Uterus (tissue), 4 donors: ENCODE measurements around the gene PROK2. TPM values are rescaled to one million over a fixed set of nuclear protein-coding genes. Genes with fewer than 3 reads are reported as not detected.

ENCODE experiments used
- DNase-seq, 2 donors: peaks; one replicate each; pipeline ENCODE4 v3.0.0-alpha.2; 2019 to 2020
- H3K27ac ChIP-seq, 2 donors: fragments of 200-600 bp; sonication (generic); 1 replicate in 1 of 2; 2 replicates in 1 of 2; pipeline ENCODE4 v1.5.1; 2016 to 2018
- H3K27me3 ChIP-seq, 2 donors: fragments of 200-600 bp; sonication (generic); one replicate each; pipeline ENCODE4 v1.5.1; 2018 to 2019; ENCODE audit warnings: control low read depth in 1 of 2
- H3K36me3 ChIP-seq, 2 donors: fragments of 200-600 bp; sonication (generic); one replicate each; pipeline ENCODE4 v1.5.1; 2019; ENCODE audit warnings: control low read depth in 1 of 2
- H3K4me1 ChIP-seq, 2 donors: fragments of 200-600 bp; sonication (generic); one replicate each; pipeline ENCODE4 v1.5.1; 2018 to 2019; ENCODE audit warnings: control low read depth in 1 of 2
- H3K4me3 ChIP-seq, 2 donors: fragments of 200-600 bp; sonication (generic); 1 replicate in 1 of 2; 2 replicates in 1 of 2; pipeline ENCODE4 v1.5.1; 2018 to 2019; ENCODE audit warnings: mild to moderate bottlenecking in 1 of 2
- H3K9me3 ChIP-seq, 2 donors: fragments of 200-600 bp; sonication (generic); one replicate each; pipeline ENCODE4 v1.5.1; 2019; ENCODE audit warnings: control low read depth in 1 of 2
- POLR2A ChIP-seq, 2 donors: fragments of 450-650 bp; IDR thresholded peaks; one replicate each; pipeline ENCODE4 v1.6.1; 2016; ENCODE audit warnings: antibody characterized with exemption in 2 of 2, mild to moderate bottlenecking in 1 of 2, moderate library complexity in 1 of 2
- intact Hi-C: fragments of 100-400 bp; cut with DNase I; formaldehyde crosslinking; loops from one replicate; pipeline ENCODE4 v1.15.1; 2023; ENCODE audit warnings: low total_unique reads
- small RNA-seq: library from RNA; depleted of rRNA; stranded (forward); fragments of <200 nt; gene quantifications from one replicate; pipeline ENCODE3, GENCODE V24; 2016
- total RNA-seq, 4 donors: library from RNA; depleted of rRNA in 3 of 4; stranded (reverse); fragments of >200 nt in 3 of 4; gene quantifications; one replicate each; pipeline versions ENCODE4 v1.1.0 to v1.2.4, GENCODE V29; 2014 to 2023
- TF ChIP-seq, protein P1 (sequence below), 4 experiments: fragments of 200-600 bp in 2 of 4; fragments of 450-650 bp in 2 of 4; sonication (generic) in 2 of 4; IDR thresholded peaks; one replicate each; pipeline ENCODE4 v1.5.1; 2016 to 2019; ENCODE audit warnings: antibody characterized with exemption in 4 of 4, mild to moderate bottlenecking in 2 of 4, moderate library complexity in 1 of 4
- donor health status: DM: yes; HTN: yes; CAD: no.

PROK2 gene
- total RNA-seq, 4 donors from 2014 or later: not detected

DNA sequence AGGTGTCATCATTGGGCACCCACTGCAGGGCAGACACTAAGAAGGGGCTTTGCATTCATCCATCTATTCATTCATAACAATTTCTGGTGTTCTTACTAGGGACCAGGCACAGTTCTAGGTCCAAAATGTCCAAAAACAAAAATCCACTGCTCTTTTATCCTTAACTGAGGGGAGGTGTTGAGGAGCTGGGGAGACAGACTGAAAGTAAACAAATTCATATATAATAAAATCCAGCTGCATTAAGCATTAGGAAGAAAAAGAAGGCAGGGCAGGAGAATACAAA lies 60.8 kb downstream of the PROK2 start:
- H3K4me3 ChIP-seq: peak overlapping the region; percentile 66 to 88
- H3K27ac ChIP-seq: peak overlapping the region in 1 of 2 donors; percentile 86
- no peaks in the 10 kb centered on the region for H3K9me3 ChIP-seq
- H3K36me3 ChIP-seq: no peaks in the 10 kb centered on the region
- H3K27me3 ChIP-seq: no peaks in the 10 kb centered on the region
- intact Hi-C loops: no loop called here
- no peak for DNase-seq
- no peaks in the 10 kb centered on the region for H3K4me1 ChIP-seq
- TF ChIP-seq POLR2A (IDR thresholded peaks at IDR 0.05): no peak
- TF ChIP-seq, protein P1, sequence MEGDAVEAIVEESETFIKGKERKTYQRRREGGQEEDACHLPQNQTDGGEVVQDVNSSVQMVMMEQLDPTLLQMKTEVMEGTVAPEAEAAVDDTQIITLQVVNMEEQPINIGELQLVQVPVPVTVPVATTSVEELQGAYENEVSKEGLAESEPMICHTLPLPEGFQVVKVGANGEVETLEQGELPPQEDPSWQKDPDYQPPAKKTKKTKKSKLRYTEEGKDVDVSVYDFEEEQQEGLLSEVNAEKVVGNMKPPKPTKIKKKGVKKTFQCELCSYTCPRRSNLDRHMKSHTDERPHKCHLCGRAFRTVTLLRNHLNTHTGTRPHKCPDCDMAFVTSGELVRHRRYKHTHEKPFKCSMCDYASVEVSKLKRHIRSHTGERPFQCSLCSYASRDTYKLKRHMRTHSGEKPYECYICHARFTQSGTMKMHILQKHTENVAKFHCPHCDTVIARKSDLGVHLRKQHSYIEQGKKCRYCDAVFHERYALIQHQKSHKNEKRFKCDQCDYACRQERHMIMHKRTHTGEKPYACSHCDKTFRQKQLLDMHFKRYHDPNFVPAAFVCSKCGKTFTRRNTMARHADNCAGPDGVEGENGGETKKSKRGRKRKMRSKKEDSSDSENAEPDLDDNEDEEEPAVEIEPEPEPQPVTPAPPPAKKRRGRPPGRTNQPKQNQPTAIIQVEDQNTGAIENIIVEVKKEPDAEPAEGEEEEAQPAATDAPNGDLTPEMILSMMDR (IDR thresholded peaks at IDR 0.05): no peak

DNA sequence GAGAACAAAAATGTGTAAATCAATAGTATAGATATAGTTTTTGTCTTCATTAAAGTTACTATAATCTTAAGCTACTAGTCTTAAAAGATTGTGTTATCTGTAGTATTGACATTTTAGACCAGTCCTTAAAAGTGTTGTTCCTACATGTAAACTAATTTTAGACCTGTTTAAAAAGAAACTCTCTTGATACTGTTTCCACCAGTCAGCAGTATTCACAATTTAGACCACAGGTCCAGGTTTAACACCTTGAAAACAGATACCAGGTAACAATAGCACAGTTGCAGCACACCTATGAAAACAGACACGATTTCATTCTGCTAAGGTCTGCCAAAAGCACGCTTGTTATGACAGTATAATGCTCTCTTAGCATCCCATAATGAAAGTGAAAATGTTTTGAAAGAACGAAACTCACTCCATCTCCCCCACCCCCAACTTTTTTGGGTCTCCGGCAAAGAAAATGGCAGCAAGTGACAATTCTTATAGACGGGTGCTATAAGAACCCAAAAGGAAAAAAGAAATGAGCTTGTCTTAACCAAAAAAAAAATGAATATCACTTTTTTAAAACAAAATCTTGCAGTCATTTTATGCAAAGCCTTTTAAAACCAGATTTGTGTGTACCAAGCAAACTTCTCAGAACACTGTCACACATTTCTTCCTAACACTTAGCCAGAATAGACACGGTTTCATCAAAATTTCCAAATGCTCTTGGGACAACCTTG lies 61.3 kb downstream of the PROK2 start:
- no peak for DNase-seq
- TF ChIP-seq, protein P1 (IDR thresholded peaks at IDR 0.05): no peak
- no peak for TF ChIP-seq POLR2A (IDR thresholded peaks at IDR 0.05)
- no peaks in the 10 kb centered on the region for H3K4me1 ChIP-seq
- H3K27ac ChIP-seq: peak overlapping the region in 1 of 2 donors; percentile 86
- H3K27me3 ChIP-seq: no peaks in the 10 kb centered on the region
- intact Hi-C loops: no loop called here
- H3K4me3 ChIP-seq: peak overlapping the region in 1 of 2 donors; percentile 88
- no peaks in the 10 kb centered on the region for H3K36me3 ChIP-seq
- H3K9me3 ChIP-seq: no peaks in the 10 kb centered on the region

DNA sequence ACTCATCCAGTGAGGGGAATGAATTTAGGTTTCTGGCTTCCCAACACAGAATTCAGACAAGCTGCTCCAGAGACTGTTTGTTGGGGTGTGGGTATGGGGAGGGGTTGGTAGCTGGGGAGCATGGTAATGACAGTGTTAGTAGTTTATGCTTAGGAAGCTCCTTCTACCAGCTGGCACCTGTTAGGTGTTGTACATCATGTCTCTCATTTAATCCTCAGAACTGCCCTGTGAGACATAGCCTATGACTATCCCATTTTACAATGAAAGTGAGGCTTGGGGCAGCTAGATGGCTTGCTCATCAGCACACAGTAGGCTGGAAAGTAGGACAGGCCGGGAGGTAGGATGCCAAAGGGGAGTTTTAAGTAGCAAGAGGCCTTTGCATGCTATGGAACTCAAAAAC lies 62.3 kb downstream of the PROK2 start:
- no peaks in the 10 kb centered on the region for H3K9me3 ChIP-seq
- intact Hi-C loops: no loop called here
- TF ChIP-seq, protein P1 (IDR thresholded peaks at IDR 0.05): no peak
- no peak for TF ChIP-seq POLR2A (IDR thresholded peaks at IDR 0.05)
- H3K4me3 ChIP-seq: no peak overlapping the region
- no peaks in the 10 kb centered on the region for H3K4me1 ChIP-seq
- H3K36me3 ChIP-seq: no peaks in the 10 kb centered on the region
- H3K27me3 ChIP-seq: no peaks in the 10 kb centered on the region
- no peak overlapping the region for H3K27ac ChIP-seq
- DNase-seq: no peak

Small RNA genes within 50 kb of the gene (small RNA-seq; reads per million reads assigned to genes)
- not detected for gene RN7SL271P

Other genes with a start within 250 kb of the PROK2 start
- gene FOXP1, start 201.4 kb downstream of the PROK2 start, total RNA-seq: 100 to 1,000 TPM in 3 of 4 donors, 10 to 100 TPM in 1; 54.2 to 152 (median 129) TPM
- 10 to 100 TPM; 12.4 to 52.2 (median 23.0) TPM for gene EIF4E3, start 59.7 kb downstream of the PROK2 start, total RNA-seq
- 1 to 10 TPM in 3 of 4 donors, under 1 TPM in 1; under 0.01 to 9.7 (median 4.4) TPM for gene GPR27, start 31.3 kb downstream of the PROK2 start, total RNA-seq